ENCODE data around the gene STAT4. TPM values are rescaled to one million over a fixed set of nuclear protein-coding genes. Genes with fewer than 3 reads are reported as not detected.
A peak's percentile ranks its signal among the peaks of the same experiment; 100 is the strongest.

The STAT4 gene
- total RNA-seq, 1 donor from 2014 or later = 1.6 TPM

DNA sequence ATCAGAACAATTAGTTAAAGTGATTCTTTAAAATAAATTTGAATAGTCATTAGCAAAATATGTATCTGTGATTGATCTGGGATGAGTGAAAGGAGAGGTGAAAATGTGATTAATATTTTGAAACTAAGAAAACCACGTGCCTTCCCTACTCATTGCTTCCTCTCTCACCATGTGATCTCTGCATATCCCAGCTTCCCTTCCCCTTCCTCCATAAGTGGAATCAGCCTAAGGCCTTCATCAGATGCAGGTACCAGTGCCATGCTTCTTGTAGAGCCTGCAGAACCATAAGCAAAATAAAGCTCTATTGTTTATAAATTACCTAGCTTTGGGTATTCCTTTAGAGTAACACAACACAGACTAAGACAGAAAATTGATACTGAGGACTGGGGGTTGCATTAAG, 125.7 kb downstream of the STAT4 start:
- H3K9me3 ChIP-seq (ENCODE audit: insufficient read depth, low read depth, low read length) = no peaks in the 10 kb centered on the region
- TF ChIP-seq EZH2 (IDR thresholded peaks at IDR 0.05; ENCODE audit: insufficient read depth, low read length) = no peak
- TF ChIP-seq, protein P1, sequence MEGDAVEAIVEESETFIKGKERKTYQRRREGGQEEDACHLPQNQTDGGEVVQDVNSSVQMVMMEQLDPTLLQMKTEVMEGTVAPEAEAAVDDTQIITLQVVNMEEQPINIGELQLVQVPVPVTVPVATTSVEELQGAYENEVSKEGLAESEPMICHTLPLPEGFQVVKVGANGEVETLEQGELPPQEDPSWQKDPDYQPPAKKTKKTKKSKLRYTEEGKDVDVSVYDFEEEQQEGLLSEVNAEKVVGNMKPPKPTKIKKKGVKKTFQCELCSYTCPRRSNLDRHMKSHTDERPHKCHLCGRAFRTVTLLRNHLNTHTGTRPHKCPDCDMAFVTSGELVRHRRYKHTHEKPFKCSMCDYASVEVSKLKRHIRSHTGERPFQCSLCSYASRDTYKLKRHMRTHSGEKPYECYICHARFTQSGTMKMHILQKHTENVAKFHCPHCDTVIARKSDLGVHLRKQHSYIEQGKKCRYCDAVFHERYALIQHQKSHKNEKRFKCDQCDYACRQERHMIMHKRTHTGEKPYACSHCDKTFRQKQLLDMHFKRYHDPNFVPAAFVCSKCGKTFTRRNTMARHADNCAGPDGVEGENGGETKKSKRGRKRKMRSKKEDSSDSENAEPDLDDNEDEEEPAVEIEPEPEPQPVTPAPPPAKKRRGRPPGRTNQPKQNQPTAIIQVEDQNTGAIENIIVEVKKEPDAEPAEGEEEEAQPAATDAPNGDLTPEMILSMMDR (IDR thresholded peaks at IDR 0.05; ENCODE audit: insufficient read depth, low read depth, low read length) = no peak
- H3K4me1 Mint-ChIP-seq (ENCODE audit: low read depth, unreplicated experiment) = no peaks in the 10 kb centered on the region

DNA sequence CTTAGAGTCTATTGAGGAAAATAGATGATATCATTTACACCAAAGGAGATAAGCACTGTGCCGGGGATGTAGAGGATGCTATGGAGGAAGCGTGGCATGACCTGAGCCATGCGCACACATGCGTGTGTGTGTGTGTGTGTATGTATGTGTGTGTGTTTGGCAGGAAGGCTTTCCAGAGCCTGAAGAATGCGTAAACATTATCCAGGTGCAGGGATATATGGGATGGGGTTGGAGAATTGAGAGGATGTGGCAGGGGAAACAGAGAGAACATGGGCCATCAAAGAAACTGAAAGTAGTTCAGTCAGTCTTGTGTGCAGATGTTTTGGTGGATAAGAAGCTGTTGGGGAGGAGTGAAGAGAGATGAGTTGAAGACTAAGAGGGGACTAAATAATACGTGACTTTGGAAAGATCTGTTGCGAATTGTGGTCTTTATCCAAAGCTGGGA, 127.5 kb downstream of the STAT4 start:
- no peaks in the 10 kb centered on the region for H3K9me3 ChIP-seq (ENCODE audit: insufficient read depth, low read depth, low read length)
- Mint-ChIP-seq H3K27ac (ENCODE audit: unreplicated experiment) (no peak overlapping the region), H3K4me3 (ENCODE audit: unreplicated experiment) (no peak overlapping the region), H3K4me1 (ENCODE audit: low read depth, unreplicated experiment) (peaks cover 9% of the 10 kb centered on the region), H3K27me3 (ENCODE audit: low read depth, unreplicated experiment) (peaks cover 2% of the 10 kb centered on the region), H3K36me3 (ENCODE audit: low read depth, unreplicated experiment) (no peaks in the 10 kb centered on the region), H3K9me3 (ENCODE audit: unreplicated experiment) (no peaks in the 10 kb centered on the region)
- H3K27ac ChIP-seq (ENCODE audit: low read depth, low read length) = no peak overlapping the region
- TF ChIP-seq, protein P1 (IDR thresholded peaks at IDR 0.05; ENCODE audit: insufficient read depth, low read depth, low read length) = no peak
- no peak for TF ChIP-seq EZH2 (IDR thresholded peaks at IDR 0.05; ENCODE audit: insufficient read depth, low read length)
- H4K20me1 ChIP-seq (ENCODE audit: insufficient read depth, low read length) = no peaks in the 10 kb centered on the region
- no peak overlapping the region for H3K4me2 ChIP-seq (ENCODE audit: low read length)
- FAIRE-seq (no peak), DNase-seq (ENCODE audit: low read depth) (no peak)
- no peak overlapping the region for H3K4me3 ChIP-seq (ENCODE audit: insufficient read depth, low read depth, low read length)
- H3K4me1 ChIP-seq (ENCODE audit: insufficient read depth, low read length) = peaks cover 7% of the 10 kb centered on the region
- no peaks in the 10 kb centered on the region for H3K36me3 ChIP-seq (ENCODE audit: insufficient read depth, low read length)
- no peak overlapping the region for H3K9ac ChIP-seq (ENCODE audit: low read length)
- no peak overlapping the region for H2AFZ ChIP-seq (ENCODE audit: low read depth, low read length)
- H3K27me3 ChIP-seq (ENCODE audit: insufficient read depth, low read length) = no peaks in the 10 kb centered on the region
- H3K79me2 ChIP-seq (ENCODE audit: insufficient read depth, low read length) = no peaks in the 10 kb centered on the region

More for the DNA sequence above, 125.7 kb downstream of the STAT4 start:
- H3K4me3 ChIP-seq (ENCODE audit: insufficient read depth, low read depth, low read length) = no peak overlapping the region
- no peaks in the 10 kb centered on the region for H3K79me2 ChIP-seq (ENCODE audit: insufficient read depth, low read length)
- H3K9me3 Mint-ChIP-seq (ENCODE audit: unreplicated experiment) = no peaks in the 10 kb centered on the region
- H3K27me3 Mint-ChIP-seq (ENCODE audit: low read depth, unreplicated experiment) = peaks cover 2% of the 10 kb centered on the region
- no peak for DNase-seq (ENCODE audit: low read depth)
- H3K27ac ChIP-seq (ENCODE audit: low read depth, low read length) = no peak overlapping the region
- H3K4me3 Mint-ChIP-seq (ENCODE audit: unreplicated experiment) = no peak overlapping the region
- FAIRE-seq = no peak
- H3K36me3 ChIP-seq (ENCODE audit: insufficient read depth, low read length) = no peaks in the 10 kb centered on the region
- peaks cover 7% of the 10 kb centered on the region for H3K4me1 ChIP-seq (ENCODE audit: insufficient read depth, low read length)
- no peak overlapping the region for H3K9ac ChIP-seq (ENCODE audit: low read length)
- no peak overlapping the region for H2AFZ ChIP-seq (ENCODE audit: low read depth, low read length)
- H3K36me3 Mint-ChIP-seq (ENCODE audit: low read depth, unreplicated experiment) = no peaks in the 10 kb centered on the region
- H3K27me3 ChIP-seq (ENCODE audit: insufficient read depth, low read length) = no peaks in the 10 kb centered on the region
- H3K27ac Mint-ChIP-seq (ENCODE audit: unreplicated experiment) = no peak overlapping the region
- no peak overlapping the region for H3K4me2 ChIP-seq (ENCODE audit: low read length)
- no peaks in the 10 kb centered on the region for H4K20me1 ChIP-seq (ENCODE audit: insufficient read depth, low read length)

DNA sequence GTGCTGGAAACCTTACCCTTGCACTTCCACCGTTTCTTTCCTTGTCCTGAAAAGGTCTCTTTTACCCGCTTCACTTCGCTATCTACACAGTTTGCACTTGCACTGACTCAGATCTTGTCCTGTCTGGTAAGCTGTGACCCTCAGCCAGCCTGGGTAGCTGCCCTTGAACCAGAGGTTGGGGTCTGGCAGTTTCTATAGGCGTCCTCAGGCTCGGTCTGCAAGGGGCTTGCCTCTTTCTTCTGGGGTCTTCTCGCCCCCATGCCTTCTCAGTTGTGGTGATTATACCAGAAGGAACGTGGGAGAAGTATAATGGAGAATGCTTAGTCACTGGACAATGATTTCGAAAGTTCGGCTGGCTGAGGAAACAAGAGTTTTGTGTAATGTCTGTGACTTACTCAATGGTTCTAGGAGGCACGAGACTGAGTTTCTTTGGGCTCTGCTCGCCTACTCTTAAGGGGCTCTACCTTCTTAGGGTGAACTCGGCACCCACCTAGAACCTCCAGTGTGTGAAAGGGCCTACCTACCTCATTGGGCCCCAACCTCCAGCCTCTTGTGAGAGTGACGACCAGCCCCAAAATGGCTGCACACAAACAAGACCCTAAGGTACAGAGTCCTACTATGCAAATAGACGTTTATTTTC, 129.9 kb downstream of the STAT4 start:
- TF ChIP-seq EZH2 (IDR thresholded peaks at IDR 0.05; ENCODE audit: insufficient read depth, low read length) = no peak
- TF ChIP-seq, protein P1 (IDR thresholded peaks at IDR 0.05; ENCODE audit: insufficient read depth, low read depth, low read length) = no peak
- no peaks in the 10 kb centered on the region for H4K20me1 ChIP-seq (ENCODE audit: insufficient read depth, low read length)
- peak overlapping the region; percentile 69 for H2AFZ ChIP-seq (ENCODE audit: low read depth, low read length)
- FAIRE-seq = no peak
- no peaks in the 10 kb centered on the region for H3K9me3 ChIP-seq (ENCODE audit: insufficient read depth, low read depth, low read length)
- H3K4me1 ChIP-seq (ENCODE audit: insufficient read depth, low read length) = peaks cover 7% of the 10 kb centered on the region
- DNase-seq (ENCODE audit: low read depth) = peak; percentile 83
- H3K36me3 Mint-ChIP-seq (ENCODE audit: low read depth, unreplicated experiment) = no peaks in the 10 kb centered on the region
- peaks cover 11% of the 10 kb centered on the region for H3K4me1 Mint-ChIP-seq (ENCODE audit: low read depth, unreplicated experiment)
- H3K27me3 Mint-ChIP-seq (ENCODE audit: low read depth, unreplicated experiment) = no peaks in the 10 kb centered on the region
- peak overlapping the region; percentile 86 for H3K4me3 ChIP-seq (ENCODE audit: insufficient read depth, low read depth, low read length)
- no peaks in the 10 kb centered on the region for H3K36me3 ChIP-seq (ENCODE audit: insufficient read depth, low read length)
- H3K79me2 ChIP-seq (ENCODE audit: insufficient read depth, low read length) = no peaks in the 10 kb centered on the region
- H3K27ac Mint-ChIP-seq (ENCODE audit: unreplicated experiment) = no peak overlapping the region
- H3K9me3 Mint-ChIP-seq (ENCODE audit: unreplicated experiment) = peaks cover under 1% of the 10 kb centered on the region
- H3K27me3 ChIP-seq (ENCODE audit: insufficient read depth, low read length) = no peaks in the 10 kb centered on the region
- H3K4me2 ChIP-seq (ENCODE audit: low read length) = peak overlapping the region; percentile 99
- H3K27ac ChIP-seq (ENCODE audit: low read depth, low read length) = peak overlapping the region; percentile 97
- H3K9ac ChIP-seq (ENCODE audit: low read length) = peak overlapping the region; percentile 93
- H3K4me3 Mint-ChIP-seq (ENCODE audit: unreplicated experiment) = no peak overlapping the region
